ENCODE measurements around the gene CLCN2.
"Not testable (repeated sequence)": the region's sequence is repeated elsewhere in the genome, so short reads cannot be mapped to it uniquely, and the experiment has no call there.

The CLCN2 gene

DNA sequence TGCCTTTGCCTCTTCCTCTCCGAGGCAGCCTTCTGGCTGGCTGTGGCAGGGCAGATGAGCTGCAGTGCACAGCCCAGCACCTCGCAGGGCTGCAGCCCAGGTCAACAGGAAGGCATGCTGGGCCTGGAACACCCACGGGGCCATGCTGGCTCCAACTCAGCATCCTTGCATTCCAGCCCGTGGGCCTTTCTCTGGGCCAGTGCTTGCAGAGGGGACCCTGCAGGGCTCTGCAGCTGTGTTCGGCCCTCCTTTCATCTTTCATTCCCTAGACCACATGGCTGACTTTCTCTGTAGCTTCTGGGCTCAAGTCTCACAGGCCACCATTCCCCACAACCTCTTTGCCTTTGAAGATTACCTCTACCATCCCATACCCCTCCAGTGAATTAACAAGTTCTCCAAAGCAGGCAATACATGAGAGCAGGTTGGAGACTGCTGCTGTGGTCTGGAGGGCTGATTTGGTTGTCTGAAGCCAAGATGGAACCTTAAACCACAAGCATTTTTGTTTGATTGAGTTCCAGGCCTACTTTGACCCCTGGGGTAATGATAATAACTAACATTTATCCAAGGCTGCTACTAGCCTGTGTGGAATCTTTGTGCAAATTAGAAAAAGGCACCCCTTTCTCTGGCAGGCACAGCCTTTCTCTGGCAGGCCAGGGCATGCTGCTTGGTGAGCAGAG is 18.1 kb downstream of the CLCN2 start:
- no peak for DNase-seq

DNA sequence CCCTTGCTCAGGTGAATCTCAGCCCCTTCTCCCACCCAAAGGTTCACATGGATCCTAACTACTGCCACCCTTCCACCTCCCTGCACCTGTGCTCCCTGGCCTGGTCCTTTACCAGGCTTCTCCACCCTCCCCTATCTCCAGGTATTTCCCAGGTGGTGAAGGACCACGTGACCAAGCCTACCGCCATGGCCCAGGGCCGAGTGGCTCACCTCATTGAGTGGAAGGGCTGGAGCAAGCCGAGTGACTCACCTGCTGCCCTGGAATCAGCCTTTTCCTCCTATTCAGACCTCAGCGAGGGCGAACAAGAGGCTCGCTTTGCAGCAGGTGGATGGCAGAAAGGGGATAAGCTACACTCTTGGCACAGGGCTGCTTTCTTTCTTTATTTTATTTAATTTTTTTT is 19.5 kb downstream of the CLCN2 start:
- no peak for DNase-seq

DNA sequence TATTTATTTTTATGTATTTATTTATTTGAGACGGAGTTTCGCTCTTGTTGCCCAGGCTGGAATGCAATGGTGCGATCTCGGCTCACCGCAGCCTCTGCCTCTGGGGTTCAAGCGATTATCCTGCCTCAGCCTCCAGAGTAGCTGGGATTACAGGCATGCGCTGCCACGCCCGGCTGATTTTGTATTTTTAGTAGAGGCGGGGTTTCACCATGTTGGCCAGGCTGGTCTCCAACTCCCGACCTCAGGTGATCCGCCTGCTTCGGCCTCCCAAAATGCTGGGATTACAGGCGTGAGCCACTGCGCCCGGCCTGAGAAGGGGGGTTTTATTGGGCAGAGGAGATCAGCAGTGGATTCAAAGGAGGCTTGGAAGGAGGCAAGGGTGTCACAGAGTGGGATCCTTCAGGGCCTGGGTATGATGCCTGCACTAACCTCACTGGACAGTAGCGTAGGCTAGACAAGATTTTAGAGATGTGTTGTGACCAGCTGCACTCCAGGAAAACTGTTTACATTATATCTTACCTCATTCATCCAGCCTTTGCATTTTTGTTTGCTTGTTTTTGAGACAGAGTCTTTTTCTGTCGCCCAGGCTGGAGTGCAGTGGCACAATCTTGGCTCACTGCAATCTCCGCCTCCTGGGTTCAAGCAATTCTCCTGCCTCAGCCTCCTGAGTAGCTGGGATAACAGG is 21.8 kb downstream of the CLCN2 start:
- not testable (repeated sequence) for DNase-seq

DNA sequence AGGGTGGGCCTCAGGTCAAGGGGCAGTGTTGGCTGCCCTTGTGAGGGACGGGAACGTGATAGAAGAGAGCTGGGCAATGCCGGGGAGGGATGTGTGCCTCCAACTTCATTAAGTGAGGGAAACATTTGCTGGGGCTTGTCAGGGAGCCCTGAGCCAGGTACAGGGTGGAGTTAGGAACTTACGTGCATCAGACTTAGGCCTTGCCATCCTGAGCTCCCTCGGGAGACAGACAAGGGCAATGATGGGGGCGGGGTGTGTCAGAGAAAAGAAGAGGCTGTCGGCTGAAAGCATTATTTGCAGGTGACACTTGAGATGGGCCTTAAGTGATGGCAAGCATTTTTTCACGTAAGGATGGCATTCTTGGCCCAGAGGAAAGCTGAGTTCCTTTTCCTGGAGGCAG is 22.4 kb downstream of the CLCN2 start:
- DNase-seq = no peak

DNA sequence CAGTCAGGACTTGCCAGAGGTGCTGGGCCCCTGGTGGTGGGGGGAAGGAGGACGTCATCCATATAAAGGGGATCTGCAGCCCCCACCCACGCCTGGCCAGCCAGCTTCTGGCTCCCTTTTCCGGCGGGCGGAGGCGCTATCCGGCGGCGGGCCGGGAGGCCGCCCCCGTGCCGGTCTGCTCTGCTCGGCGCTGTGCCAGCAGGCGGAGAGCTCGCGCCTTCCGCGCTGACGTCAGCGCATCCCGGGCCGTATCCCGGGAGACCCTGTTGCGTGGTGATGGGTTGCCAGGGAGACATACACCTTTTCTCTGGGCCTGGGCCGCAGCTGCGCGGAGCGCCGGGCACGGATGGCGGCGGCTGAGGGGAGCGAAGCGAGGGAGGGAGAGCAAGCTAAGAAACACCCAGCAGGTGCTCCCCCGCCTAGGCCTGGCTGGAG is 22.9 kb downstream of the CLCN2 start:
- DNase-seq = no peak

DNA sequence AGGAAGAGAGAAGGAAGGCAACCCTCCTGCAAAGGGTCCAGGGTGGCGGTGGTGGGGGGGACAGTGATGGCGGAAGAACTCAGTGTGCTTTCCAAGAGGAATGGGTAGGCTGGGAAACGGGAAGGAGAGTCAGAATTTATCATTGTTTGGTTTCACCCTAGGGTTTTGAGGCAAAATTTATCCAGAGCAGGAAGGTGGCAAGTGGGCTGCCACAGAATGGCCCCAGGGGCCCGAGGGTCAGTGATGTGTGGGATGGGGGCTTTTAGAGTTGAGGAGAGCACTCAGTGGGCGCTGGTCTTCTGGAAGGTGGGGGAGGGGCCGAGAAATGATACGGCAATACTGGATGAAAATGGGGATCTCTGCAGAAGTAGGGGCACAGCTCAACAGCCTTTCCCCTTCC is 23.4 kb downstream of the CLCN2 start:
- DNase-seq = no peak

DNA sequence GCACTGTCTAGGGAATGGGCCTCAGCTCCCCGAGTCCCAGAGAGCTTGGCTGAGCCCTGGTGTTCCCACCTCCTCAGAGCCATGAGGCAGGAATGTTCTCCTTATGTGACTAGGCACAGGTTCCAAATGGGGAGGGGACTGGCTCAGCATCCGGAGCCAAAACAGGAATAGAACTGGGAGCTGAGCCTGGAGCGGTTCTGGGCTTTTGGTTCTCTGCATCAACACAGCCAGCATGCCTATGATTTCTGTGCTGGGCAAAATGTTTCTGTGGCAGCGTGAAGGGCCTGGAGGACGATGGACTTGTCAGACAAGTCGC is 24.0 kb downstream of the CLCN2 start, which contains the start of gene FAM131A:
TSS of gene FAM131A (plus strand) at position 202 of the 316 bp plus-strand sequence. CDS start at position 233, 31 bp downstream.
- no peak for DNase-seq

DNA sequence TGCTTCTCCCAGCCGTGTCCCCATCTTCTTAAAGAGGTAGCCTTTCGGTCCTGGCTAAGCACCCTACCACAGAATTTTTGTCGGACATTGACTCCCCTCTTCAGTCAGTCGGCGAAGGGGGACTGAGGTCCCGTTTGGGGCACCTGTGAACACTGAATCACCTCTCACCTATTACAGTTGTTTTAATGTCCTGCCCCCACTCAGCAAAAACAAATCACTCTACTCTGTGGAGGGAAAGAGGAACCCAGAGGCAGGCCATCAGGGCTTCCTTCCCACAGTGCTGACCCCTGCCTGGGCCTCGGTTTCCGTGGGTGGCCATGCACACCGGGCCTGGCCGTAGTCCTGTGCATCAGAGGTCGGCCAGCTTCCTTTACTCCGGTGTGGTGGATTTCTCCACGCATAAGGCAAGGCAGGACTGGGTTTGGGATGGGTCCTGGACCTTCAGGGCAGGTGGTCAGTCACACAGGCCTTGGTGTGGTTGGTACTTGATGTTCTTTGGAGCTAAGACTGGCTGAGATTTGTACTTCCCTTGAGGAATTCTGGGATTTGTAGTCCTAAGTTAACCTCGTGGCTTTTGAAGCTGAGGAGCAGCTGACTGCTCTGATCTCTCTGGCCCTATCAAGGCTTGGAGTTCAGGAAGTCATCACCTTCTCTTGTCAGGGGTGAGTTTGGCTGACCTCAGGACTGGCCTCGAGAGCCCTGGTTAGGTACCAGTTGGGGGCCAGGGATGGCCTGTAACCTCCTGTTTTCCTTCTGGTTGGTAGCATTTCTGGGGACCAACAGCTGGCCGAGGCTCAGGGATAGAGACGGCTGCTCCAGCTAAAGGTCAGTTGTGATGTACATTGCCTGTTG is 24.6 kb downstream of the CLCN2 start:
- DNase-seq = no peak

DNA sequence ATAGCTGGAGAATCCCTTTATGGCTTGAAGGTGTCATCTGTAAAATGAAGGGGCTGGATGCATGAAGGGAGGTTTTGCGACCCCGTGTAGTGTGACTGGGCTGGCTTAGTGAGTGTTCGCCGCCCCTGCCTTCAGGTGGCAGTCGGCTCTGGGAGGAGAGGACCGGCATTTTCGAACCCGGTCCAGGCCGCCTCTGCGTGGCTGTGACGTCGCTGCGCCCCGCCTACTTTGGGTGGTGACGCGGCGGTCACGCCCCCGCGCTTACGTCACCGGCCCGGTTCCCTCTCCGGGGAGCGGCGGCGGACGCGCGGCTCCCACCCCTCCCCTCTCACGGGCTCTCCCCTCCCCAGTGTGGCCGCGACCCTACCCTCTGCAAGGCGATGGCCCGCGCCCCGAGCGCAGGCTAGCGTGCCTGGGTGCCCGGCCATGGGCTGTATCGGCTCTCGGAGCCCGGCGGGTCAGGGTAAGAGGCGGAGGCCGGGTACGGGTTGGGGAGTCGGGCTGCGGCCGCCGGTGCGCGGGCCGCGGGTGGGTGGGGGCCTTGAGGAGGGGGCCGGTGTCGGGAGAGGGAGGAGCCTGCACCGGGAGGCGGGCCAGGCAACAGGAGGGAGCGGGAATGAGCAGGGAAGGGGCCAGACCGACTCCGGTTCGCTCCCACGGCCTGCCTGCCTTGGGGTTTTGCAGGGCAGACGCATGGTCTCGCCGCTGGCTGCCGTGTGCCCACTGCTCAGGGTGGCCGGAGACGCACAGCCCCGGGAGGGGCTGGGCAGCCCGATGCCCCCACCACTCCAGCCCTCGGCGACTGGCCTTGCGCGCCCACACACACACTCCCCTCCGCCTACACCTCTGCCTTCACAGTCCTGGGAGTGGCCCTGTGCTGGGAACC is 25.5 kb downstream of the CLCN2 start:
- peak; percentile 89 for DNase-seq

DNA sequence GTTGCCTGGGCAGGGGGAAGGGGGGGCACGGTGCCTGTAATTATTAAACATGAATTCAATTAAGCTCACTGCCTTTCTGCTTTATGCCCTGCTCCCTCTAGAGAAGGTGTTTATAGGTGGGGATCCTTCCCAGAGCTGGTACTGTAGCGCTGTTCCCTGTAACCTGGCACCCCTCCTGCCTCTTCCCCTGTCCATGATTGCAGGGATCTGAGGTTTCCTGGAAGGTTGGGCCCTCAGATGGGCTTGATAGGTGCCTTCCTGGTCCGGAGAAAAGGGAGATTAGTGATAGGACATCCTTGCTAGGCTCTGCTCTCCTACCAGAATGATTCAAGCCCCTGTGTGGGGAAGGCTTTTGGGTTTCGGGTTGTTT is 26.1 kb downstream of the CLCN2 start:
- DNase-seq = no peak

DNA sequence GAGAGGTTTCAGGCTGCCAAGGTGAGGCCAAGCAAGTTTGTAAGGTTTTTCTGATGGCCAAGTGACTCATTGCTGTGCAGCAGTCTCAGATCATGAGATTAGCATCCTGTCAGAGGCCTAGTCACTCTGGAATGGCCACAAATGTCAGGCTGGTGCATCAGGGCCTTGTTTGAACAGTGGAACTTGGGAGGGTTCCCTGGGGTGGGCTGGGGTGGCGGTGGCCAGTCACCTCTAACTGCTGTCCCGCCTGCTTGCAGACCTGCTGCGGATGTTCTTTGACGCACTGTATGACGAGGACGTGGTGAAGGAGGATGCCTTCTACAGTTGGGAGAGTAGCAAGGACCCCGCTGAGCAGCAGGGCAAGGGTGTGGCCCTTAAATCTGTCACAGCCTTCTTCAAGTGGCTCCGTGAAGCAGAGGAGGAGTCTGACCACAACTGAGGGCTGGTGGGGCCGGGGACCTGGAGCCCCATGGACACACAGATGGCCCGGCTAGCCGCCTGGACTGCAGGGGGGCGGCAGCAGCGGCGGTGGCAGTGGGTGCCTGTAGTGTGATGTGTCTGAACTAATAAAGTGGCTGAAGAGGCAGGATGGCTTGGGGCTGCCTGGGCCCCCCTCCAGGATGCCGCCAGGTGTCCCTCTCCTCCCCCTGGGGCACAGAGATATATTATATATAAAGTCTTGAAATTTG is 26.8 kb downstream of the CLCN2 start:
- DNase-seq = peak; percentile 32

DNA sequence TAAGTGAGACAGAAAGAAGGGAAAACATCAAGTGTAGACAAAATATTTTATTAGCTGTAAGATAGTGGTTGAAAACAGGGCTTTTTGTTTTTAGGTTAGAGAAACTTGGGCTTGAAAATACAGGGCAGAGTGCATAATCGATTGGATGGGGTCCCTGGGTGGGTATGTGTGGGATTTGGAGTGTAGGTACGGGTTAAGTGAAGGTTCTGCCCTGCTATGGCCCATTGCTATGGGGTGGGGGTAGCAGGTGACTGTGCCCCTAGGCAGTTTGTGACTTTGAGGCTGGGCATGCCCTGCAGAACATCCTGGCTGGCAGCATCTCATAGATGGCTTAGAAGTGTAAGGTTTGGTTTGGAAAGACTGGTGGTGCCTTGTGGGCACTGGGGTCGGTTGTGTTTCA is 27.7 kb downstream of the CLCN2 start:
- DNase-seq = no peak

DNA sequence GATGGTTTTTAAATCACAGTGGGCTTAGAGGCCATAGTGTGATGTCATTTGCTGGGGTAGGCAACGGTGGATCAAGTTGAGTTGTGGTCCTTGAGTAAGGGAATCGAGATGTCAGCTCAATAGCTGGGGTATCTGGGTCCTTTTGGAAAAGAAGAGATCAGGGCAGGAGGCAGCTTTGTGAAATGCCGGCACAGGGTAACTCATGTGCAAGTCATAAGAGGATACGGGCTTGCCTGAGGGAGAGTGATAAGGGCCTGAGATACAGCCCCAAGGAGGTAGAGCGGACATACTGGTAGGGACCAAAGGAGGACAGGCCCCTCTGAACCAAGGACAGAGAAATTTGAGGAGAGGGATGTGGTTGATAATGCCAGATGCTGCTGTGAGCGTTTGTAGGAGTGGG is 28.2 kb downstream of the CLCN2 start:
- no peak for DNase-seq

DNA sequence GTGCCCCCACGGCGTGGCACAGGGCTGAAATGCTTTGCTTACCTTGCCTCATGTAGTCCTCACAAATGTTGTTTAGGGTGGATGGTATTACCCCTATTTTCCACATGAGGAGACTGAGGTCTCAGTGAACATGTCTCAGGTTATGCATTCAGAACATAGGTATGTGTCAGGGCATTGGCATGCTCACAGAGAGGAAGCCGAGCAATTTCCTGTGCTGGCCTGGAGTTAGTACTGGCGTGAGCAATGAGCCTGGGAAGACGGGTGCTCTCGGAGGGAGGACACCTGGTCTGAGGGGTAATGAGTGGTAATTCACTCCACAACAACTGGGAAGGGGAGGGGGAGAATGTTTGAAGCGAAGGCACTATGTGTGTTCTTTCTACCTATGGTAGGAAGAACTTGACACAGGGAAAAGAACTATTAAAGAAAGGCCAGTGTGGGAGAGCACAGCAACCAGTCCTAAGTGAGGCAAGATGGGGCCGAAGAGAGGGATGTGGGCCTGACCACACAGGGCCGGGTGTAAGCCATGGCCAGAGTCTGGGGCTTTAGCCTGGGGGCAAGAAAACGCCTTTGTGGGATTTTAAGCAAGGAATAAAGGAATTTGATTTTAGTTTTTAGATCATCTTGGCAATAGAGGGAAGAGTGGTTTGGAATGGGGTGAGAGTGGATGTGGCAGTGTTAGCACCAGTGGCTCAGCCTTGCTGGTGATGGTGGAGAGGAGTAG is 28.9 kb downstream of the CLCN2 start:
- DNase-seq = no peak

DNA sequence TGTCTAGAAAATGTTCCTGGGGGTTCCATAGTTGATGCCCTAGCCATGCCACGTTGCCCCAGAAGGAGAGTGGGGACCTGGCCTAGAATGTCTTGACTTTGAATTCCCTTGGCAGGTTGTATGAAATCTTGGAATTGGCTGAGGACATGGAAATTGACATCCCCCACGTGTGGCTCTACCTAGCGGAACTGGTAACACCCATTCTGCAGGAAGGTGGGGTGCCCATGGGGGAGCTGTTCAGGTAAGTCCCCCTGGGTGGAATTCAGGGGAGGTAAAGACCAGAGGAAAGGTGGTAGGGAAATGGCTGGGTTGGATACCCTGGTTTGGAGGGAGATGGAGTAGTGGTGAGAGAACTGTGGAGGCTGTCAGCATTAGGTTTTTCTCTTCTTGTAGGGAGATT is 32.9 kb downstream of the CLCN2 start:
- no peak for DNase-seq

DNA sequence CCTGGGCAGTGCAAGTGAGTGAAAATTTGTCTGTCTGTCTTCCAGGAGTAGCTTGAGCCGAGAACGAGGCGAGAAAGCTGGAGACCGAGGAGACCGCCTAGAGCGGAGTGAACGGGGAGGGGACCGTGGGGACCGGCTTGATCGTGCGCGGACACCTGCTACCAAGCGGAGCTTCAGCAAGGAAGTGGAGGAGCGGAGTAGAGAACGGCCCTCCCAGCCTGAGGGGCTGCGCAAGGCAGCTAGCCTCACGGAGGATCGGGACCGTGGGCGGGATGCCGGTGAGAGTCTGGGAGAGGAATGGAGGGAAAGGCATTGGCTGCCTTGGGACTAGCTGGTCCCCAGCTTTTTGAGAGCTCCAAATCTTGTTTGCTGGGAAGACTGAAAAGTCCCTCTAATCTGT is 34.2 kb downstream of the CLCN2 start:
- DNase-seq = no peak

DNA sequence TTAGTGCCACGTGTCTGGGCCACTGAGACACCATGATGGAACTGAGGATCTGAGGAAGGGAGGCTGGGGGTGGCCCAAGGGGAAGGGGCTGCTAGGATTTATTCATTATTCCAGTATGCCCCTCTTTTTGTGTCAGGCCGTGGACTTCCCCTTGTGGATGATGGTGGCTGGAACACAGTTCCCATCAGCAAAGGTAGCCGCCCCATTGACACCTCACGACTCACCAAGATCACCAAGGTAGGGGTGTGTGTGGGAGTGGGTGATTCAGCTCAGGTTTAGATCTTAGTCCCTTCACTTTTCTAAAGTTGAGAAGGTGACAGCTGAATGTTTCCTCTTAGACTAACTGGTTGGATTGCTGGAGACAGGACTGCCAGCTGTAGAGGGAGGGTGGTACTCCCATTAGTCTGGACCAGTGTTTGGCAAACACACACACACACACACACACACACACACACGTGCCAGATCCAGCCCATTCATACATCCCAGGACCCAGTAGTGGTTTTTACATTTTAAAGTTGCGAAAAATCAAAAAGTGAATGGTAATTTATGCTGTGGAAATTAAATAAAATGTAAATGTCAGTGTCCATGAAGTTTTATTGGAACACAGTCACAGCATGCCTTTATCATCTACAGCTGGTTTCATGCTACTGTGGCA is 35.6 kb downstream of the CLCN2 start:
- DNase-seq = no peak

DNA sequence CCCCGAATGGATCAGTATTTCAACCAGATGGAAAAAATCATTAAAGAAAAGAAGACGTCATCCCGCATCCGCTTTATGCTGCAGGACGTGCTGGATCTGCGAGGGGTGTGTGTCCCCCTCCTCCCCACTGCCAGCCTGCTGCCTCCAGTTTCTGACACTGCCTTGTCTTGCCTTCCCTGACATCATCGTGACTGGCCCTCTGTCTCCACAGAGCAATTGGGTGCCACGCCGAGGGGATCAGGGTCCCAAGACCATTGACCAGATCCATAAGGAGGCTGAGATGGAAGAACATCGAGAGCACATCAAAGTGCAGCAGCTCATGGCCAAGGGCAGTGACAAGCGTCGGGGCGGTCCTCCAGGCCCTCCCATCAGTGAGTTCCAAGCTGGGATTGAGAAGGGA is 36.1 kb downstream of the CLCN2 start:
- no peak for DNase-seq

DNA sequence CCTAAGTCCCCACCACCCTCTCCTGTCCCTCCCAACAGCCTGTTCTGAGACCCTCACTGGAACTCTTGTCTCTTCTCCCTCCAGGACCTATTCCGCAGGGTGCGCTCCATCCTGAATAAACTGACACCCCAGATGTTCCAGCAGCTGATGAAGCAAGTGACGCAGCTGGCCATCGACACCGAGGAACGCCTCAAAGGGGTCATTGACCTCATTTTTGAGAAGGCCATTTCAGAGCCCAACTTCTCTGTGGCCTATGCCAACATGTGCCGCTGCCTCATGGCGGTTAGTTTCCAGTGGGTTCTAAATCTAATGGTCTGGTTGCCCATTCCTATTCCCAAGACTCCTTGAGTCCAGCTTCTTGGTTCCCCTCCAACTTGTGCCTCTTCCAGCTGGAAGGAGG is 37.7 kb downstream of the CLCN2 start:
- no peak for DNase-seq

DNA sequence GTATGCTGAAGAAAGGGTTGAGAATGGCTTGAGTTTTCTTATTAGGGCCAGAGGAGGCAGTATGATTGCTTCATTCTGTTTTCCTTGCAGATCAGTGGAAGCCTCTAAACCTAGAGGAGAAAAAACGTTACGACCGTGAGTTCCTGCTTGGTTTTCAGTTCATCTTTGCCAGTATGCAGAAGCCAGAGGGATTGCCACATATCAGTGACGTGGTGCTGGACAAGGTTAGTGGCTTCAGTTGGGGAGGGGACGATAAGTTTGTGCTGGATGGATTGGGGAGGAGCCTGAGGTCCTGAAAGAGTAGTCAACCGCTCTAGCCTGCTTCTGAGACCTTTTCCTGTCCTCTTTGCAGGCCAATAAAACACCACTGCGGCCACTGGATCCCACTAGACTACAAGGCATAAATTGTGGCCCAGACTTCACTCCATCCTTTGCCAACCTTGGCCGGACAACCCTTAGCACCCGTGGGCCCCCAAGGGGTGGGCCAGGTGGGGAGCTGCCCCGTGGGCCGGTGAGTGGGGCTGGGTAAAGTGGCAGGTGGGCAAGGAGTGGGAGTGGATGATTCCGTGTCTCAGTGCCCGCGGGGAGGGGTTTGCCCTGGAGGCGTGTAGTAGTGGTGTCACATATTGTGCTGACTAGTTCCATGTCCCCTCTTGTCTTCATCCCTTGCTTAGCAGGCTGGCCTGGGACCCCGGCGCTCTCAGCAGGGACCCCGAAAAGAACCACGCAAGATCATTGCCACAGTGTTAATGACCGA is 38.5 kb downstream of the CLCN2 start:
- no peak for DNase-seq
